Esophagus muscularis mucosa (tissue), 4 donors: ENCODE data around the gene NSMF.

Source experiments
- CTCF ChIP-seq, 3 experiments: fragments of 200-600 bp in 2 of 3; fragments of 450-650 bp in 1 of 3; sonication (generic) in 2 of 3; IDR thresholded peaks; one replicate each; pipeline ENCODE4 v1.5.1; 2017 to 2019; ENCODE audit warnings: antibody characterized with exemption in 3 of 3, mild to moderate bottlenecking in 2 of 3, moderate library complexity in 1 of 3
- EP300 ChIP-seq: sonication (generic); formaldehyde crosslinking; IDR thresholded peaks from one replicate; pipeline ENCODE4 v1.6.1; 2017; ENCODE audit warnings: antibody characterized with exemption
- POLR2A ChIP-seq: fragments of 450-650 bp; IDR thresholded peaks from one replicate; pipeline ENCODE4 v1.6.1; 2017; ENCODE audit warnings: antibody characterized with exemption, moderate library complexity, mild to moderate bottlenecking, low read depth
- POLR2AphosphoS5 ChIP-seq, 2 donors: sonication (generic); formaldehyde crosslinking; IDR thresholded peaks; one replicate each; pipeline ENCODE4 v1.6.1; 2017; ENCODE audit warnings: antibody characterized with exemption in 2 of 2

- TF ChIP-seq CTCF (IDR thresholded peaks at IDR 0.05) (no peak), POLR2A (no peak), POLR2AphosphoS5 (IDR thresholded peaks at IDR 0.05) (no peak), EP300 (no peak)
These were observed 24.4 kb downstream of the NSMF start for GRCh38 chr9:137434498-137435380.
